ENCODE measurements around the gene ZNF583.

Gene ZNF583

GRCh38 chr19:56476093-56476492, 72.0 kb downstream of the ZNF583 start:
- no peak for DNase-seq

Measured in CD4-positive, alpha-beta T cell treated with Interferon alpha-2 for 1 hour (primary cell).